Mucosa of descending colon (tissue), 3 donors: Measurements from ENCODE around the gene ZNF430. TPM values are rescaled to one million over a fixed set of nuclear protein-coding genes. Genes with fewer than 3 reads are reported as not detected.
"Not testable (repeated sequence)": the region's sequence is repeated elsewhere in the genome, so short reads cannot be mapped to it uniquely, and the experiment has no call there.

ENCODE experiments used
- ATAC-seq: fragments of 200-7000 bp; cut with Tn5 transposase; one replicate; pipeline ENCODE4 v1.9.1; 2020; ENCODE audit warnings: mild to moderate bottlenecking, moderate library complexity
- DNase-seq, 3 donors: peaks; one replicate each; pipeline ENCODE4 v3.0.0-alpha.2; 2020
- H3K36me3 ChIP-seq: fragments of 200-600 bp; one replicate; pipeline ENCODE4 v1.8.0; 2021; ENCODE audit warnings: low read depth, mild to moderate bottlenecking
- H3K4me1 ChIP-seq: fragments of 200-600 bp; one replicate; pipeline ENCODE4 v1.8.0; 2021; ENCODE audit warnings: low read depth, mild to moderate bottlenecking
- H3K4me3 ChIP-seq: fragments of 200-600 bp; one replicate; pipeline ENCODE4 v1.8.0; 2021; ENCODE audit warnings: mild to moderate bottlenecking
- H3K9me3 ChIP-seq: fragments of 200-600 bp; one replicate; pipeline ENCODE4 v1.8.0; 2021; ENCODE audit warnings: mild to moderate bottlenecking
- CTCF ChIP-seq: fragments of 200-600 bp; IDR thresholded peaks from one replicate; pipeline ENCODE4 v1.8.0; 2022; ENCODE audit warnings: antibody characterized with exemption, mild to moderate bottlenecking
- intact Hi-C, 2 donors: fragments of 100-400 bp; cut with DNase I in 1 of 2; cut with micrococcal nuclease in 1 of 2; formaldehyde crosslinking; loops; one replicate each; pipeline versions ENCODE4 v1.11.0 to v1.11.1; 2022; cut with DNase I, micrococcal nuclease
- long read RNA-seq, 2 donors: library from polyadenylated mRNA; unstranded; transcript quantifications; one replicate each; pipeline ENCODE4 v2.0.0, GENCODE V29; 2019 to 2021
- total RNA-seq, 3 donors: library from RNA; stranded (reverse); fragmentation: NEBNext Ultra II Directional in 2 of 3; extraction: Animal tissue kit (Norgen Biotek cat#: 25700) in 2 of 3; gene quantifications; one replicate each; pipeline versions ENCODE4 v1.2.1 to v1.2.4, GENCODE V29; 2021 to 2023
- donor health status: DM: no; HTN: no; CAD: no; lungs with moderate emphysema.
- donor health status: DM: no; HTN: no; CAD: no.
- donor health status: DM: no; HTN: yes; CAD: no.

ZNF430 gene
- total RNA-seq: 10 to 100 TPM in 2 of 3 donors, 1 to 10 TPM in 1; 9.7 to 13.1 (median 12.5) TPM
- long read RNA-seq, donor 1, partial matches to known transcripts: 1 of 7 reads
- long read RNA-seq, donor 1, other reads (novel, unspliced or antisense): 1 of 7 reads
- long read RNA-seq, donor 2, partial matches to known transcripts: 3 of 4 reads
- long read RNA-seq, donor 2, other reads (novel, unspliced or antisense): 0 of 4 reads

- no peaks in the 10 kb centered on the region for H3K36me3 ChIP-seq
- peaks cover 4% of the 10 kb centered on the region for H3K4me1 ChIP-seq
- peak within 1 kb of the TSS; percentile 70 for H3K4me3 ChIP-seq
- H3K9me3 ChIP-seq: no peaks in the 10 kb centered on the region
- intact Hi-C loops: no loop called here
- DNase-seq (peak; percentile 91 to 98 (median 92)), ATAC-seq (peak; percentile 100)
- no peak for TF ChIP-seq CTCF
These were observed at the start of gene ZNF430 for GRCh38 chr19:21020298-21021227. ZNF430 (plus strand) TSS chr19:21020657; CDS start chr19:21020801, 144 bp downstream.

DNA sequence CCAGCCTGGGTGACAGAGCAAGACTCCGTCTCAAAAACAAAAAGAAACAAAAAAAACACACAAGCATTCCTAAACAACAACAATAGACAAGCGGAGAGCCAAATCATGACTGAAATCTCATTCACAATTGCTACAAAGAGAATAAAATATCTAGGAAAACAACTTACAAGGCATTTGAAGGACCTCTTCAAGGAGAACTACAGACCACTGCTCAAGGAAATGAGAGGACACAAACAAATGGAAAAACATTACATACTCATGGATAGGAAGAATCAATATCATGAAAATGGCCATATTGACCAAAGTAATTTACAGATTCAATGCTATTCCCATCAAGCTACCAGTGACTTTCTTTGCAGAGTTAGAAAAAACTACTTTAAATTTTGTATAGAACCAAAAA lies 27.7 kb upstream of the ZNF430 start:
- ATAC-seq, intact Hi-C loops, H3K9me3 ChIP-seq, H3K4me3 ChIP-seq, H3K36me3 ChIP-seq, H3K4me1 ChIP-seq, DNase-seq: not testable (repeated sequence)

- intact Hi-C loops: no loop called here
- H3K4me3 ChIP-seq: no peak overlapping the region
- no peak for TF ChIP-seq CTCF
- no peaks in the 10 kb centered on the region for H3K36me3 ChIP-seq
- peaks cover 3% of the 10 kb centered on the region for H3K4me1 ChIP-seq
- ATAC-seq (peak; percentile 100), DNase-seq (peak; percentile 70 to 86 (median 82))
- no peaks in the 10 kb centered on the region for H3K9me3 ChIP-seq
These were observed 20.6 kb upstream of the ZNF430 start for GRCh38 chr19:20999731-21000352.

- H3K9me3 ChIP-seq, DNase-seq, H3K36me3 ChIP-seq, ATAC-seq, H3K4me1 ChIP-seq, intact Hi-C loops: not testable (repeated sequence)
- H3K4me3 ChIP-seq: peak overlapping the region; percentile 70
These were observed 781 bp downstream of the ZNF430 start for GRCh38 chr19:21021238-21021637.

DNA sequence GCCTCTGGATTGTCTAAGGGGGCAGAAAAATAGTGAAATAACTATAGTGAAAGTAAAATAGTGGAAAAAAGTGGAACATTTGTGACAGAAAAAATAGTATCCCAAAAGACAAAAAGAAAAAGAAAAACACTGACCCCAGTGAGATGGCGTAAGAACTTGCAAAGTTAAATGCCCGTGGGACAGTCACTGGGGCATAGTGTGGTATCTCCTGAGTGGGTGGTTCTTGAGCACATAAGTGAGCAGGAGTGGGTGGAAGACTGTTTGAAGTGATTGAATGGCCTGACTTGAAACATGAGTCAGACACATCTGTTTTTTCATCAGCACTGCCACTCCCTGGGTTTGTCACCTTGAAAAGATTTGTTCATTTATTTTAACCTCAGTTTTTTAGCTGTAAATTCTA lies 2.5 kb downstream of the ZNF430 start:
- ATAC-seq (no peak), DNase-seq (no peak)
- Histone ChIP-seq H3K9me3 (no peaks in the 10 kb centered on the region), H3K4me1 (peaks cover 4% of the 10 kb centered on the region), H3K36me3 (no peaks in the 10 kb centered on the region), H3K4me3 (no peak overlapping the region)
- intact Hi-C loops: no loop called here
- no peak for TF ChIP-seq CTCF

GRCh38 chr19:21023901-21024300 lies 3.4 kb downstream of the ZNF430 start:
- Histone ChIP-seq H3K36me3 (no peaks in the 10 kb centered on the region), H3K9me3 (no peaks in the 10 kb centered on the region), H3K4me3 (no peak overlapping the region), H3K4me1 (peaks cover 4% of the 10 kb centered on the region)
- ATAC-seq: no peak
- TF ChIP-seq CTCF: no peak
- DNase-seq: no peak
- intact Hi-C loops: no loop called here
